ENCODE results near the gene KLF13. TPM values are rescaled to one million over a fixed set of nuclear protein-coding genes. Genes with fewer than 3 reads are reported as not detected.

KLF13 gene
- total RNA-seq, 1 donor from 2014 or later: 52.9 TPM

Other genes starting within 250 kb of the KLF13 start
- gene TRPM1, start 225.1 kb upstream of the KLF13 start, total RNA-seq: not detected in 2 replicates

Data from glomerular endothelial cell (primary cell).